ENCODE results near the gene PDE1A.
"Not testable (repeated sequence)": the region's sequence is repeated elsewhere in the genome, so short reads cannot be mapped to it uniquely, and the experiment has no call there.

Gene PDE1A

DNA sequence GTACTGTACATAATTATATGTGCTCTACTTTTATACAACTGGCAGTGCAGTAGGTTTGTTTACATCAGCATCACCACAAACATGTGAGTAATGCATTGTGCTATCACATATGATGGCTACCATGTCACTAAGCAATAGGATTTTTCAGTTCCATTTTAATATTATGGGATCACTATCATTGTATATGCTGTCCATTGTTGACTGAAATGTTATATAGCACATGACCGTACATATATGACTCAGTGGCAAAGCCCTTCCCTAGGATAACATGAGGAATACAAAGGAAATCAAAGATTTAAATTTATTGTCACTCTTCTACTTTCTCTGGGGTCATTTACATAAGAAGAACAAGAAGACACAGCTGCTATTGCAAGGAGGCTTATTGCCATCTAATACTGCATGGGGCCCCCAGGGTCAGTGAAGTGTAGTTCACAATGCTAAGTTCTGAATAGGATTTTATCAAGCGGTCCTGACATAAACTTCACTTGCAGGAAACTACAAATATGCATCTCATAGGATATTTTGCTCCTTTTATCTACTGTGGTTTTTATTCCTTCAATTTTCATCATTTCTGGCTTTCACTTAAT is 21.8 kb downstream of the PDE1A start:
- DNase-seq: no peak

DNA sequence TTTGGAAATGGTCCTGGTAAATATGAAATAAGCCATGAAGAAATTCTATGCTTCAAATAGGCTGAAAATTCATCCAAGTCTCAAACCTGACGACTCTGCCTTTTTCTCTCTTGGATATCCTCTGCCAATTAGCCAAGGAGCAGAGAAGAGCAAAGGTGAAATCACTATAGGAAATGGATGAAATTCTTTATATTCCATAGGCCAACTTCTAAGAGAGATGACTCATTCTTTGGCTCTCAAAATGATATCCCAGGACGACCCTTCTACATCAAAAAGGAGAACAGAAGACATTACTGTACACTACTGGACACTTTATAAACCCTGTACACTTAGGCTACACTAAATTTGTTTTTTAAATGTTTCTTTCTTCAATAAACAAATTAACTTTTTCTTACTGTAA is 22.7 kb downstream of the PDE1A start:
- no peak for DNase-seq

DNA sequence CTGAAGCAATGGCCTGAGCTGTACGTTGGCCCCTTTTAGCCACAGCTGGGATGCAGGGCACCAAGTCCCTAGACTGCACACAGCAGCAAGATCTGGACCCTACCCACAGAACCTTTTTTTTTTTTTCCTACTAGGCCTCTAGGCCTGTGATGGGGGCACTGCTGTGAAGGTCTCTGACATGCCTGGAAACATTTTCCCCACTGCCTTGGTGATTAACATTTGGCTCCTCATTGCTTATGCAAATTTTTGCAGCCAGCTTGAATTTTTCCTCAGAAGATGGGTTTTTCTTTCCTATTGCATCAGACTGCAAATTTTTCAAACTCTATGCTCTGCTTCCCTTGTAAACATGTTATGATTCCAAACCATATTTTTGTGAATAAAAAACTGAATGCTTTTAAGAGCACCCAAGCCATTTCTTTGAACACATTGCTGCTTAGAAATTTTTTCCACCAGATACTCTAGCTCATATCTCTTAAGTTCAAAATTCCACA is 33.5 kb downstream of the PDE1A start:
- no peak for DNase-seq

DNA sequence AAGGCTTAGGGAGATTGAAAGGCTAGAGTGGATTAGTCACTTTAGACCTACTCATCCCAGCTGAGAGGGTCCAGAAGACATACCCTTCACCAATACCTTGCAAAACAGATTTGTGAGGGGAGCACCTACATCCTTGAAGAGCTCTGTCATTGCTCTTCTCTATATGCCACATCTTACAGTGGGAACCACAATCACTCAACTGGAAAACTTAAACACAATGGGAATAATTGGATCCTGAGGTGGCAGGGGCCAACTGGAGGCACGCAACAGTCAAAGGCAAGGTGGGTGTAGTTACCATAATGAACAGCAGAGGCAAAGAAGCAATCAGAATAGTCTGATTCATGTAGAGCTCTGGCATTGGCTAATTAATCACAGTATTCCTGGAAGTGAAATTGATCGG is 35.4 kb downstream of the PDE1A start:
- no peak for DNase-seq

DNA sequence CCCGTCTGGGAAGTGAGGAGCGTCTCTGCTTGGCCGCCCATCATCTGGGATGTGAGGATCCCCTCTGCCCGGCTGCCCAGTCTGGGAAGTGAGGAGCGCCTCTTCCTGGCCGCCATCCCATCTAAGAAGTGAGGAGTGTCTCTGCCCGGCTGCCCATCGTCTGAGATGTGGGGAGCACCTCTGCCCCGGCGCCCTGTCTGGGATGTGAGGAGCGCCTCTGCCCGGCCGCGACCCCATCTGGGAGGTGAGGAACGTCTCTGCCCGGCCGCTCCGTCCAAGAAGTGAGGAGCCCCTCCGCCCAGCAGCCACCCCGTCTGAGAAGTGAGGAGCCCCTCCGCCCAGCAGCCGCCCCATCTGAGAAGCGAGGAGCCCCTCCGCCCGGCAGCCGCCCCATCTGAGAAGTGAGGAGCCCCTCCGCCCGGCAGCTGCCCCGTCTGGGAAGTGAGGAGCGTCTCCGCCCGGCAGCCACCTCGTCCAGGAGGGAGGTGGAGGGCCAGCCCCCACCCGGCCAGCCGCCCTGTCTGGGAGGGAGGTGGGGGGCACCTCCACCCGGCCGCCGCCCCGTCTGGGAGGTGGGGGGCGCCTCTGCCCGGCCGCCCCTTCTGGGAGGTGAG is 40.5 kb downstream of the PDE1A start:
- not testable (repeated sequence) for DNase-seq

DNA sequence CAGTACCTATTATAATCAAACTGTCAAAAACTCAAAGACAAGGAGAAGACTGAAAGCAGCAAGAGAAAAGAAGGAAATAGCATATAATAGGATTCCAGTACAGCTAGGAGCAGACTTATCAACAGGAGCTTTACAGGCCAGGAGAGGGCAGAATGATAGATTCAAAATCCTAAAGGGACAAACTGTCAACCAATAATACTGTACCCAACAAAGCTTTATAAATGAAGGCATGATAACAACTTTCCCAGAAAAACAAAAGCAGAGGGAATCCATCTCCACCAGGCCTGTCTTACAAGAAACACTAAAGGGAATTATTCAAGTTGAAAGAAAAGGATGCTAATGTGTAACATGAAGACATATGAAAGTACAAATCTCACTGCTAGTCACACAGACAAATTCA is 42.0 kb downstream of the PDE1A start:
- no peak for DNase-seq

DNA sequence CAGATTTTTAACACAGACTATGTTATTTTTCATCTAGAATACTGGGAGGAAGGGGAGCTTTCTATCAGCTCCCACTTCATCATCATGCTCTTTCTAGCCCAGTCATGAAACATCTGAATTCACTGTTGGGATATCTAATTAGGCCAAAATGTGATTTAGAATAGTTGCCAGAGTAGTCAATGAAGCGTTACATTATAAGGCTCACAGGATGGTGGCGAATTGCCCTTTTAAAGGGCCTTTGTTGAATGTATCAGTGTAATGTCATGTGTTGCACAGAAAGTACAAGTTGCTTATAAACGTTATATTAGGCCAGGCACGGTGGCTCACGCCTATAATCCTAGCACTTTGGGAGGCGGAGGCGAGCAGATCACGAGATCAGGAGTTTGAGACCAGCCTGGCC is 45.6 kb downstream of the PDE1A start:
- no peak for DNase-seq

DNA sequence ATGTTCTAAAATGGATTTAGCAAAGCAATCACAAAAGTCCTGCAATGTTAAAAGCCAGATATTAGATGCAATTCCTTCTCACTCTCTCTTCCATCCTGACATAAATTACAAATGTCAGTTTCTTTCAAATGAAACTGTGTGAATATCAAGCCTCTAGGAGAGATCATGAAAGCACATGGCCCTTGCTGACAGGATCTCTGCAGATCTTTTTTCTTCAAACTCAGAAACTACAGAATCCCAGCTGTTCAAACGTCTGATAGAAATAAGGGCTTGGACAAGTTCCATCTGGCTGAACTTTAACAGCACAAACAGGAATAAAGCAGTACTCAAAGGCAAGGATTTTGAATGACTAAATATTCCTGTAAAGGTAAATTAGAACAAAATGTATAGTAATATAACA is 47.6 kb downstream of the PDE1A start:
- DNase-seq: no peak

DNA sequence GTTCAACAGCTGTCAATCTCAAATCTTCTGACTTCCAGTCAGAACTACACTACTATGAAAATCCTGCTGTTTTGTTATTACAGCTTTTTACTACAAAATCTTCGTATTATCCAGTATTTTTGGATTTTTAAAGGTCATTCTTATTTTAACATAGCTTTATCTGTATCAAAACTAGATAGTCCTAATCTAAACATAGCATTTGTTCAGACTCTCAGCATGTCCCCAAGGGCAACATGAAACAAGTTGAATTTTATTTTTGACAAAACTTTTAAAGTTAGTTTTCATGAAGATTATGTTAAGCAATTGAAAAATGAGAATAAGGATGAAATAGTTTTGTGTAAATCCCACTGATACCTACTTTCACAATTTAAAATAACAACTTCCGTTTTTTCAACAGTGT is 48.1 kb downstream of the PDE1A start:
- DNase-seq: no peak

DNA sequence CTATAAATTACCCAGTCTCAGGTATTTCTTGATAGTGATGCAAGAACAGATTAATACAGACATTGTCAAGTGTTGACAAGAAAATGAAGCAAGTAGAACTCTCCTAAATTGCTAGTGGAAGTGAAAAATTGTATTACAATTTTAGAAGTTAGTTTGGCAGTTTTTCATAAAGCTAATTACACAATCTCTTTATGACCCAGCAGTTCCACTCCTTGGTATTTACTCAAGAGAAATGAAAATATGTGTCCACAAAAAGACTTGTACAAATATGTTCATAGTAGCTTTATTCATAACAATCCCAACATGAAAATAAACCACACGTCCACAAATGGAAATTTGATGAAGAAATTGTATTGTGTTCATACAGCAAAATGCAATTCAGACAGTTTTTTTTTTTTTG is 49.4 kb downstream of the PDE1A start:
- DNase-seq: no peak

DNA sequence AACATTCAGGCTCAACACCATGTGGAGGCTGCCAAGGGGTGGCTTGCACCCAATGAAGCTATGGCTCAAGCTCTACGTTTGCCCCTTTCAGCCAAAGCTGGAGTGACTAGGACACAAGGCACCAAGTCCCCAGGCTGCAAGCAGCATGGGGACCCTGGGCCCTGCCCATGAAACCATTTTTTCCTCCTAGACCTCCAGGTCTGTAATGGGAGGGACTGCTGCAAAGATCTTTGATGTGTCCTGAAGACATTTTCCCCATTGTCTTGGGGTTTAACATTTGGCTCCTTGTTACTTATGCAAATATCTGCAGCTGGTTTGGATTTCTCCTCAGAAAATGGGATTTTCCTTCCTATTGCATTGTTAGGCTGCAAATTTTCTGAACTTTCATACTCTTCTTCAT is 51.0 kb downstream of the PDE1A start:
- DNase-seq: no peak

DNA sequence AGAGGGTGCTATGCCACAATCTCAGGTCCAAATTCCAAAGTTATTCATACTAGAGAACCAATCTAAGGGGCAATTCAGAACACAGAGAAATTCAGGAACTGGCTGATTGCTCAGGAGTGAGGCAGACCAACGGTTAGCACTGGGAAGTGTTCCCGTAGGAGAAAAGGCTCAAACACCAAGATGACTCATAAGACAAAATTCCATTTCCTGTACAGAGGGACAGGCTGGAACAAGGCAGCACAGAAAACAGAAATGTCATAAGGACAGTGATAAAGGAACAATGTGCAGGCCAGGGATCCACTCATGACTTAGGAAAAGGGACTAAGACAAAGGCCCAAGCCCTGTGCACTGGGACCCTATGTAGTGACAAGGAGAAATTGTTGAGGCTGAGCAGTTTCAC is 54.2 kb downstream of the PDE1A start:
- DNase-seq: no peak

DNA sequence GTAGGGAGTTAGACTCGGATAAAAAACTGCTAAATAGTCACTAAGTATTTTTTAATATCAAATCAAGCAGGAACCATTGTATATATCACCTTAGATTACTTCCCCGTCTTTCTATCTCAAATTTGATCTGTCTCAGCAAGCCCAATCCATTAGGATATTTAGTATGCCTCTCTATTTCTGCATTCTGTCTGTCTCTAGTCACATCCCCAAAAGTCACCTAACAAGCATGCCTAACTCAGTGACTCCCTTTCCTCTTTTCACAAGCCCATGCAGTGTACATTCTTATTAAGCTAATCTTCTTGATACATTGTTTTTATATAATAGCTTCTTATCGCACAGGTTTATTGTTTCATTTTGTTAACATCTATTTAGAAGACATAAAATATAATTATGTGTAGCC is 57.8 kb downstream of the PDE1A start:
- no peak for DNase-seq

DNA sequence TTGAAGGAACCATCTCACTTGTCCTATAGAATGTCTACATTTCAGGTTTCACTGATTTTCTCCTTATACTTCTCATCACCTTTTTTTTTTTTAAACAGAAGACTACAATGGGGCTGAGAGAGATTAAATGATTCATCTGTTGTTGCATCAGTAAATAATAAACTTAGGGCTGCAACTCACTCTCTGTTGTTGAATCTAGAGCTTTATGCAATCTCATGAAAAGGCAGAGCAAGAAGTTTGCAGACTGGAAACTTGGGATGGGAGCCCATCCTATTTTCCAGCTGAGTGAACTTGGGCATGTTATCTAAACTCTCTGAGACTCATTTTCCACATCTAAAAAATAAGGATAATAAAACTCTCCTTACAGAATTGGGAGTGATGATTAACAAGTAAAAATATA is 58.4 kb downstream of the PDE1A start:
- no peak for DNase-seq

DNA sequence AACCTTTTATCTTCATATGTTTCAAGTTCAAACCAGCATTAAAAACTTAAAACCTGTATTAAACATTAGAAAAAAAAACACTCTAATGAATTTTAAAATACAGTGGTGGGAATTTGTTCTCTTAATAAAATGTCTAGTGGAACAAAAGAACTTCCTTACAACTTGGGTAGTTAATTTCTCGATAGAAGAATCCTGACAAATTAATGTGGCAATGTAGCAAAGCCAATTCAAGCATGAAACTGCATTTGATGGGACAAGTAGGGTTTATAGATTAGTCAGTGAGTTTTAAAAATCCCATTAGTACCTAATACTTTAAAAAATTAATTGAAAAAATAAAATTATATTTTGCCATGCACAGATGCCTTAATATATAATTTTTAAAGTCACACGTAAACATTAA is 59.4 kb downstream of the PDE1A start:
- DNase-seq: no peak

DNA sequence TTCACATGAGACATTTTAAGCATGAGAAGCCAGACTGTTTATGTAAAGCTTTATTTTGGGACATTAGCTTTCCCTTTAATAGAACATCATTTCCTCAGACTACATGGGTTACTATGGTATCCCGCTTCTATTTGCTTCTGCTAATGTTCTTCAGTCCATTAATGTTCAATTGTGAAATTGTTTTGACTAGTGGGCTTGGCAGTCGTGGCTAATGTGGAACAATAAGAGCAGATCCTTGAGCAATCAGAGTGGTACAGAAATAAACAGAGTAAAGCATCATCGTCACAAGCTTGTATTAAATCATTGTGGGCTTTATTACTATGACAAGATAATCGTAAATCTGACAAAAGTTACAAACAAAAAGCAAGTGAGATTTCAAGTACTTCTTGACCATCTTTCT is 60.2 kb downstream of the PDE1A start:
- no peak for DNase-seq

DNA sequence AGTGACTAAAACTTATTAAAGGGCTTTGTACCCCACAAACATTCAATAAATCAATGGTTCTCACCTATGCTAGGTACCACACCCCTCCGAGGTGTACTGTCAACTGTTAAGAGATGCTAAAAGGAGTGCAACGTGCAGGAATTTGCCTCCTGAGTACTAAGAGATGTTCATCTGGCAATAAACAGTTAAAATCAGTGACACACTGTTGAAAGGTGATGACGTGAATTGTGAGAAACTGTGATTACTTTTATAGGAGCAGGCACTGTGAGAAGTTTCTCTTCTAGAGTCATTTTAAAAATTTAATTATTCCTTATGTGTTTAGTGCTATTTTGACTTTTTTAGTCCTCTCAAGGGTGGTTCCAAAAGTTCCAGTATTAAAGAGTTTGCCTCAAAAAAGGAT is 61.0 kb downstream of the PDE1A start:
- DNase-seq: no peak

DNA sequence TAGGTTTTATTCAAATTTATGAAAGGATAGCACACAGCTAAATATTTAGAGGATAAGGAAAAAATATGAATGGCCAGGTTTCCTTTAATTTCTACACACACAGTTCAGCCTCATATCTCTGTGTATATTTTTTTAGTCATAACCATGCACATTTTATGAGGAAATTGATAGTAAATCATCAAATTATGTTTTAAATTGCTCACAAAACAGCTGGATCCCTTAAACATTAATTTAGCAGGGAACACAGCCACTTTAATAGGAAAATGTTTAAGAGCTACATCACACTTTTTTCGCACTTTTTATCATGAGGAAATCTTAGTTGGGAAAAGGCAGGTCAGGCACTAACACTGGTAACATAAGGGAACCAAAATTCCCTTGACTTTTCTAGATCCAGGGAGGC is 65.4 kb downstream of the PDE1A start:
- no peak for DNase-seq

DNA sequence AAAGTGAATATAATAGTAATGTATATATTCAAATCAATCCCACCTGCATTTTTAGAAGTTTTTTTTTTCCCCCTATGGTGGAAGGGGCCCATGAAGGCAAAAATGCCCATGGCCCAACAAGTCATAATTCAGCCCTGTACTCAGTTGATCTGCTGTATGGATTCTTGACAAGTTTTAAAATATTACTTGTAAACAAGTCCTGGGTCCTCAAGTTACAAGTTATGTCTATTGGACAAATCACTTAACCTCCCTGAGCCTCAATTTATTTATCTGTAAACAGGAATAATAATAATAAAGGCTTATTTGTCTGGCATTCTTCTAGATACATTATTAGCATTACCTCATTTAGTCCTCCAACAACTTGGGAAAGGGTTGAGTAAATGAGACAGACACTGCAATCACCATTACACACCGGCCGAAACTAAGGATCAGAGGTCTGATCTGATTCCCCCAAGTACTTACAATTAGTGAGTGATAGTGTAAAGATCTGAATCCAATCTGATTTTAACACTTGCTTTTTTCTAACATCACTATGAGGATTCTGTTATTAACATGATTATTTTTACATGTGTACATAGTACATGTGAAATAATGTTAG is 66.1 kb downstream of the PDE1A start:
- no peak for DNase-seq

DNA sequence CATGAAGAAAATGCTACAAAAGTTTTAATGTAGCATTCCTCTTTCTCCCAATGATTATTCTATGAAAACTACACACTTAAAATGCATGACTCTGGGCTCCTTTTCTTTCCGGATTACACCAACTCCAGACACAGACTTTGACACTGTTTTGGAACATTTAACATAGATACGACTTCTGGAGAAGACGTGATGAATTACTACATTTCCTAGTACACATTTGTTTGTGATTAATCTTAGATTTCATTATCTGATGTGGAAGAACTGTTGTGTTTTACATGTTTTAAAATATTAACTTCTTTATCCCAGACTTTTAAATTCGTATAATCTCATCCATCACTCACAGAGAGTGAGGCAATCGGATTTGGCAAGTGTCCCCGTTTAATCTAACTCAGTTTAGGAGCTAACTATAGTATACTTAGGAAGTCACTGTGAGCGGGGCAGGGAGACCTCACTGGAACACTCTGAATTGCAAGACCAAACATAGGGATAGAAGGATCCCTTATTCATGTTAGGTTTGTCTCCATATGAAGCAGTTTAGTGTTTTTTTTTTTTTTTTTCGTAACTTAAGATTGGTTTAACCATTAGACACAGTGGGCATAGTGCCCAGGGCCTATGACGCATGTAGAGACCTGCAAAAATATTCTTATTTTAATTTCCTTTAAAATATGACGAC is 66.7 kb downstream of the PDE1A start:
- no peak for DNase-seq

DNA sequence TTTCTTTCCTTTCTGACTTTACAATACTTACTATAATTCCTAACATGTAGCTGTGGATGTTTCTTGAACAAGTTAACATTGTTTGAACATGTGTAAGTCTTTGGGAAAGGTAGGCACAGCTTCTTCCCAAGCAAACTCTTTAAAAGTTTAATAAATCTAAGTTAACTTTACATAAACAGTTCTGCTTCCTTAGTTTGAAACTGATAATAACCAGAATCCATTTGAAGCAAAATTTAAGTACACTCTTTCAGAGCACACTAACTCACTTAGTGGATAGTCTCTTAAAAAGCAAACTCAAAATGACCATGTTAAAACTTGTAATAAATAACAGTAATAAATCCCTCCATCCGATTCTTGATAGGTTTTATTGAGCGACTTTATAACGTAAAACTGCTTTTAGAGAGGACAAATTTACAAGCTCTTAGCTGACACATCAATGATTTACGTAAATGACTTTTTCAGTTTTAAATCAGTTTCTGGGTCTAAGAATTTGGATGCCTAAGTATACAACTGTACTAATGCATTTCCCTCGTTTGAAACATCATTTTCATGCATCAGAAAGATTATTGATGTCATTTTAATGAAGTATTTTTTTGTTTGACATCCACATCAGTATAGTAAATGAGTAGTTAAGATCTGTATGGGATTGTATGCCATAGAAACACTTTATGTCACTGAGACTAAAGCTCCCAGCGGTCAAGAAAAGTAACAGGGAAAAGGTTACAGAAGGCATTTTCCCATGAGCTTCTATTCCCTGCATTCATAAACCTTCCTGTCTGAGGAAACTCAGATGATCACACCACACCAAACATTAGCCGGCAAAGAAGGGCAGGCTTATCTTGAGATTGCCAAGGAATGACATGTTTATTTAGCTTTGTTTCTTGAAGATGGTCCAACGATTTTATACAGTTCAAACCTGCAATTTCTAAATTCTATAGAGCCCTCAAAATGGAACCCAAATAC is 67.5 kb downstream of the PDE1A start:
- no peak for DNase-seq

DNA sequence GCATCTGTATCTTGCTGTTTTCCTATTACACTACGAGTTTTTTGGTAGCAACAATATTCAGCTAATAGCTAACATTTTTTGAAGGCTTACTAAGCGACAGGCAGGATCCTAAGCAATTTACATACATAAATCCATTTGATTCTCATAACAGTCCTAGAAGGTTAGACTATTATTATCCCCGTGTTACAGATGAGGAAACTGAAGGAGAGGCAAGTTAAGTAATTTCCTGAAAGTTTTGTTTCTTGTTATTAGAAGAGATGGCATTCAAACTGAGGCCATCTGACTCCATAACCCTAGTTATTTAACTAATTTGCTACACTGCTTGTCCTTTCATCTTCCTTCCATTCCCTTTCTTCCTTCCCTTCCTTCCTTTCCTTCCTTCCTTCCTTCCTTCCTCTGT is 68.2 kb downstream of the PDE1A start:
- no peak for DNase-seq

DNA sequence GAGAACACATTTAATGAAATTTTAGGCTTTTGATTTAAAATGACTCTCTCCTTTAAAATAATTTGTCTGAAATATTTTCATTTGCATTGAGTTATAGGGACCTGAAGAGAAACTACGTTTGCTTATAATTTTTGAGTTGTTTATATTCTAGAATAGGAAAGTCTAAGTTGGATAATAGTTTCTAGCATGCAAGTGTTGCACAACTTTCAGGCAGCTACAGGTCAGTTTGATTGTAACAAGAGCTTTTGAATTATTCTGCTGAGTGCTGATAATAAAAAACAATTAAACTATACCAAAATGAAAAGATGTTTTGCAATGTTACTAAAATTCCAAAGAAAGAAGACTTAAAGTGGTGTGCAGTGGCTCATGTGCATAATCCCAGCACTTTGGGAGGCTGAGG is 71.0 kb downstream of the PDE1A start:
- no peak for DNase-seq

All from NCI-H2029 (cell line).